K562 (cell line): ENCODE measurements around the gene SLC16A5. TPM values are rescaled to one million over a fixed set of nuclear protein-coding genes. Genes with fewer than 3 reads are reported as not detected.
A peak's percentile ranks its signal among the peaks of the same experiment; 100 is the strongest.

ENCODE experiments used
- FOXA3 ChIP-seq, 2 experiments: fragments of 450-650 bp in 1 of 2; sonication (generic) in 1 of 2; formaldehyde crosslinking; IDR thresholded peaks in 1 of 2; conservative IDR thresholded peaks in 1 of 2; 2 replicates each; pipeline versions ENCODE4 v1.4.0 to v1.8.0; 2020 to 2022; ENCODE audit warnings: mild to moderate bottlenecking in 2 of 2, missing genetic modification reagents in 1 of 2
- KLF10 ChIP-seq: fragments of 250-450 bp; sonication (Bioruptor Pico); IDR thresholded peaks from 2 replicates; pipeline ENCODE4 v1.6.1; 2021; ENCODE audit warnings: matching md5 sums
- PPARD ChIP-seq: fragments of 250-450 bp; sonication (Bioruptor Pico); IDR thresholded peaks from 2 replicates; pipeline ENCODE4 v1.8.0; 2022; ENCODE audit warnings: inconsistent platforms, mild to moderate bottlenecking, moderate library complexity
- UBTF ChIP-seq, 2 experiments: IDR thresholded peaks; 2 replicates each; pipeline ENCODE4 v1.6.1; 2012; ENCODE audit warnings: improper control_type of control experiment in 2 of 2, low read depth in 2 of 2, low read length in 2 of 2, borderline replicate concordance in 1 of 2
- WHSC1 ChIP-seq: IDR thresholded peaks from one replicate; pipeline ENCODE4 v1.6.1; 2012; ENCODE audit warnings: low read length, control low read depth, inconsistent platforms
- ZFP30 ChIP-seq: fragments of 250-450 bp; sonication (Bioruptor Pico); IDR thresholded peaks from 2 replicates; pipeline ENCODE4 v1.8.0; 2022; ENCODE audit warnings: moderate library complexity, mild to moderate bottlenecking, inconsistent platforms, borderline replicate concordance
- ZMIZ1 ChIP-seq, 2 experiments: fragments of 150-350 bp in 1 of 2; IDR thresholded peaks; 2 replicates each; pipeline ENCODE4 v1.6.1; 2012 to 2016; ENCODE audit warnings: low read depth in 2 of 2, low read length in 2 of 2, mild to moderate bottlenecking in 1 of 2, moderate library complexity in 1 of 2
- ZNF408 ChIP-seq: fragments of 250-450 bp; sonication (Bioruptor Pico); IDR thresholded peaks from 2 replicates; pipeline ENCODE4 v1.4.0; 2020; ENCODE audit warnings: low read depth, mild to moderate bottlenecking, moderate library complexity
- ZNF589 ChIP-seq: fragments of 200-800 bp; sonication (Bioruptor generic); IDR thresholded peaks from 2 replicates; pipeline ENCODE4 v1.6.1; 2016; ENCODE audit warnings: low read depth, missing genetic modification characterization, missing compliant biosample characterization
- polyA plus RNA-seq, 8 experiments: library from polyadenylated mRNA; depleted of rRNA in 4 of 8; stranded (reverse) in 5 of 8; unstranded in 3 of 8; fragments of >200 nt; fragmentation: Nextera tagmentation in 2 of 8; fragmentation: Illumina TruSeq in 1 of 8; extraction: Ambion mirVana in 2 of 8; extraction: Trizol in 1 of 8; gene quantifications; 2 replicates each; pipeline versions ENCODE4 v1.2.1 to v1.2.3, GENCODE V29; 2011 to 2014; ENCODE audit warnings: inconsistent platforms in 1 of 8, missing spikeins in 1 of 8
- total RNA-seq, 7 experiments: library from RNA; depleted of rRNA in 6 of 7; stranded (reverse); fragments of >200 nt in 6 of 7; fragmentation: Illumina TruSeq in 2 of 7; extraction: Trizol in 2 of 7; gene quantifications; 2 replicates each; pipeline versions ENCODE4 v1.2.1 to v1.2.3, GENCODE V29; 2011 to 2021; ENCODE audit warnings: low replicate concordance in 1 of 7
- TF ChIP-seq, protein P1 (sequence below): fragments of 150-350 bp; IDR thresholded peaks from 2 replicates; pipeline ENCODE4 v1.6.1; 2014; ENCODE audit warnings: low read depth, mild to moderate bottlenecking, low read length, borderline replicate concordance
- TF ChIP-seq, protein P2 (sequence below): IDR thresholded peaks from 3 replicates; pipeline ENCODE4 v1.6.1; 2011; ENCODE audit warnings: borderline replicate concordance, mild to moderate bottlenecking; ENCODE audit not compliant: insufficient read length, insufficient read depth
- TF ChIP-seq, protein P3 (sequence below): sonication (generic); formaldehyde crosslinking; IDR thresholded peaks from 2 replicates; pipeline ENCODE4 v1.8.1; 2022; ENCODE audit warnings: missing genetic modification reagents

Gene SLC16A5
- total and polyA plus RNA-seq, 9 of the 15 experiments (the other 6 are each of a cell fraction or from before 2014, with no cell fraction given) = 0.06 to 2.6 (median 0.91) TPM

GRCh38 chr17:75130632-75131277 is 43.0 kb downstream of the SLC16A5 start (continued):
- TF ChIP-seq, protein P1, sequence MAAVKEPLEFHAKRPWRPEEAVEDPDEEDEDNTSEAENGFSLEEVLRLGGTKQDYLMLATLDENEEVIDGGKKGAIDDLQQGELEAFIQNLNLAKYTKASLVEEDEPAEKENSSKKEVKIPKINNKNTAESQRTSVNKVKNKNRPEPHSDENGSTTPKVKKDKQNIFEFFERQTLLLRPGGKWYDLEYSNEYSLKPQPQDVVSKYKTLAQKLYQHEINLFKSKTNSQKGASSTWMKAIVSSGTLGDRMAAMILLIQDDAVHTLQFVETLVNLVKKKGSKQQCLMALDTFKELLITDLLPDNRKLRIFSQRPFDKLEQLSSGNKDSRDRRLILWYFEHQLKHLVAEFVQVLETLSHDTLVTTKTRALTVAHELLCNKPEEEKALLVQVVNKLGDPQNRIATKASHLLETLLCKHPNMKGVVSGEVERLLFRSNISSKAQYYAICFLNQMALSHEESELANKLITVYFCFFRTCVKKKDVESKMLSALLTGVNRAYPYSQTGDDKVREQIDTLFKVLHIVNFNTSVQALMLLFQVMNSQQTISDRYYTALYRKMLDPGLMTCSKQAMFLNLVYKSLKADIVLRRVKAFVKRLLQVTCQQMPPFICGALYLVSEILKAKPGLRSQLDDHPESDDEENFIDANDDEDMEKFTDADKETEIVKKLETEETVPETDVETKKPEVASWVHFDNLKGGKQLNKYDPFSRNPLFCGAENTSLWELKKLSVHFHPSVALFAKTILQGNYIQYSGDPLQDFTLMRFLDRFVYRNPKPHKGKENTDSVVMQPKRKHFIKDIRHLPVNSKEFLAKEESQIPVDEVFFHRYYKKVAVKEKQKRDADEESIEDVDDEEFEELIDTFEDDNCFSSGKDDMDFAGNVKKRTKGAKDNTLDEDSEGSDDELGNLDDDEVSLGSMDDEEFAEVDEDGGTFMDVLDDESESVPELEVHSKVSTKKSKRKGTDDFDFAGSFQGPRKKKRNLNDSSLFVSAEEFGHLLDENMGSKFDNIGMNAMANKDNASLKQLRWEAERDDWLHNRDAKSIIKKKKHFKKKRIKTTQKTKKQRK = no peak
- TF ChIP-seq, protein P2, sequence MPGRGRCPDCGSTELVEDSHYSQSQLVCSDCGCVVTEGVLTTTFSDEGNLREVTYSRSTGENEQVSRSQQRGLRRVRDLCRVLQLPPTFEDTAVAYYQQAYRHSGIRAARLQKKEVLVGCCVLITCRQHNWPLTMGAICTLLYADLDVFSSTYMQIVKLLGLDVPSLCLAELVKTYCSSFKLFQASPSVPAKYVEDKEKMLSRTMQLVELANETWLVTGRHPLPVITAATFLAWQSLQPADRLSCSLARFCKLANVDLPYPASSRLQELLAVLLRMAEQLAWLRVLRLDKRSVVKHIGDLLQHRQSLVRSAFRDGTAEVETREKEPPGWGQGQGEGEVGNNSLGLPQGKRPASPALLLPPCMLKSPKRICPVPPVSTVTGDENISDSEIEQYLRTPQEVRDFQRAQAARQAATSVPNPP = no peak
- TF ChIP-seq, protein P3, sequence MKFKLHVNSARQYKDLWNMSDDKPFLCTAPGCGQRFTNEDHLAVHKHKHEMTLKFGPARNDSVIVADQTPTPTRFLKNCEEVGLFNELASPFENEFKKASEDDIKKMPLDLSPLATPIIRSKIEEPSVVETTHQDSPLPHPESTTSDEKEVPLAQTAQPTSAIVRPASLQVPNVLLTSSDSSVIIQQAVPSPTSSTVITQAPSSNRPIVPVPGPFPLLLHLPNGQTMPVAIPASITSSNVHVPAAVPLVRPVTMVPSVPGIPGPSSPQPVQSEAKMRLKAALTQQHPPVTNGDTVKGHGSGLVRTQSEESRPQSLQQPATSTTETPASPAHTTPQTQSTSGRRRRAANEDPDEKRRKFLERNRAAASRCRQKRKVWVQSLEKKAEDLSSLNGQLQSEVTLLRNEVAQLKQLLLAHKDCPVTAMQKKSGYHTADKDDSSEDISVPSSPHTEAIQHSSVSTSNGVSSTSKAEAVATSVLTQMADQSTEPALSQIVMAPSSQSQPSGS (CRISPR knock-in tag) = no peak
- no peak for TF ChIP-seq ZFP30 (CRISPR knock-in tag)
- no peak for TF ChIP-seq ZNF408
- 0 out of 4 replicates have a peak, but pooled peaks of 1 of the 2 experiments have one; percentile 48 for TF ChIP-seq UBTF (IDR thresholded peaks at IDR 0.05; ENCODE audit: borderline replicate concordance in 1 of 2, low read depth in 2 of 2, low read length in 2 of 2)
- no peak for TF ChIP-seq WHSC1
- no peak for TF ChIP-seq KLF10 (CRISPR knock-in tag)
- 0 out of 2 replicates have a peak, but pooled peaks have one; percentile 36 for TF ChIP-seq ZNF589 (CRISPR knock-in tag)
- TF ChIP-seq PPARD (CRISPR knock-in tag) = no peak
- no peak for TF ChIP-seq FOXA3 (CRISPR knock-in tag; conservative IDR thresholded peaks at IDR 0.05 in 1 of 2, IDR thresholded peaks at IDR 0.05 in 1 of 2)
- 0 out of 4 replicates have a peak, but pooled peaks of 1 of the 2 experiments have one; percentile 14 for TF ChIP-seq ZMIZ1 (IDR thresholded peaks at IDR 0.05; ENCODE audit: low read depth in 2 of 2, low read length in 2 of 2)
